Loucy (cell line): Measurements from ENCODE around the gene ADIPOR1.

Source experiments
- H2AFZ ChIP-seq: fragments of 200-600 bp; sonication (generic); 2 replicates; pipeline ENCODE4 v1.6.0; 2016; ENCODE audit warnings: antibody characterized with exemption, mild to moderate bottlenecking, low read length, moderate library complexity
- H3F3A ChIP-seq: fragments of 200-600 bp; 2 replicates; pipeline ENCODE4 v1.6.0; 2016; ENCODE audit warnings: antibody characterized with exemption, low read depth, mild to moderate bottlenecking
- H3K27me3 ChIP-seq: fragments of 200-600 bp; sonication (generic); 2 replicates; pipeline ENCODE4 v1.6.1; 2014; ENCODE audit warnings: low read length, mild to moderate bottlenecking; ENCODE audit not compliant: insufficient read depth, poor library complexity, severe bottlenecking
- H3K36me3 ChIP-seq: fragments of 200-600 bp; sonication (generic); 2 replicates; pipeline ENCODE4 v1.6.1; 2016; ENCODE audit warnings: low read length; ENCODE audit not compliant: insufficient read depth
- H3K4me1 ChIP-seq: fragments of 200-600 bp; sonication (generic); 2 replicates; pipeline ENCODE4 v1.5.1; 2014; ENCODE audit warnings: low read length, mild to moderate bottlenecking; ENCODE audit not compliant: insufficient read depth, poor library complexity, severe bottlenecking
- H3K4me2 ChIP-seq: fragments of 200-600 bp; sonication (generic); 2 replicates; pipeline ENCODE4 v1.6.0; 2014; ENCODE audit warnings: antibody characterized with exemption, low read length, low read depth, mild to moderate bottlenecking; ENCODE audit not compliant: poor library complexity, severe bottlenecking
- H3K4me3 ChIP-seq: fragments of 200-600 bp; sonication (generic); 2 replicates; pipeline ENCODE4 v1.5.1; 2014; ENCODE audit warnings: low read length, mild to moderate bottlenecking, mixed read lengths; ENCODE audit not compliant: poor library complexity, severe bottlenecking
- H3K79me2 ChIP-seq: fragments of 200-600 bp; sonication (generic); 2 replicates; pipeline ENCODE4 v1.6.1; 2014; ENCODE audit warnings: low read length; ENCODE audit not compliant: insufficient read depth
- H3K9ac ChIP-seq: fragments of 200-600 bp; sonication (generic); 2 replicates; pipeline ENCODE4 v1.6.0; 2014; ENCODE audit warnings: mild to moderate bottlenecking, low read depth, low read length, moderate library complexity; ENCODE audit not compliant: poor library complexity, severe bottlenecking
- H3K9me2 ChIP-seq: fragments of 200-600 bp; sonication (generic); replicated peaks from 2 replicates; pipeline ENCODE4 v1.6.1; 2016; ENCODE audit warnings: low read depth, low read length, mixed read lengths
- H3K9me3 ChIP-seq: fragments of 200-600 bp; sonication (generic); 2 replicates; pipeline ENCODE4 v1.6.1; 2014; ENCODE audit warnings: mild to moderate bottlenecking, antibody characterized with exemption, low read length, low read depth; ENCODE audit not compliant: insufficient read depth
- H4K20me1 ChIP-seq: fragments of 200-600 bp; sonication (generic); 2 replicates; pipeline ENCODE4 v1.6.0; 2014; ENCODE audit warnings: antibody characterized with exemption, low read length, mild to moderate bottlenecking; ENCODE audit not compliant: insufficient read depth, poor library complexity, severe bottlenecking
- CTCF ChIP-seq: fragments of 200-600 bp; sonication (generic); conservative IDR thresholded peaks from 2 replicates; pipeline ENCODE4 v1.5.1; 2014; ENCODE audit warnings: mild to moderate bottlenecking, antibody characterized with exemption, low read length
- EZH2phosphoT487 ChIP-seq: fragments of 200-600 bp; IDR thresholded peaks from 2 replicates; pipeline ENCODE4 v1.6.1; 2018; ENCODE audit warnings: antibody characterized with exemption, mild to moderate bottlenecking, moderate library complexity, borderline replicate concordance

The ADIPOR1 gene

GRCh38 chr1:202976633-202977032, 18.5 kb upstream of the ADIPOR1 start:
- Histone ChIP-seq H3K9ac (no peak overlapping the region), H2AFZ (peak overlapping the region; percentile 58; the same call in 1 of the 2 replicates), H3K4me3 (no peak overlapping the region), H4K20me1 (no peaks in the 10 kb centered on the region), H3K27me3 (no peaks in the 10 kb centered on the region), H3F3A (no peaks in the 10 kb centered on the region), H3K36me3 (no peaks in the 10 kb centered on the region), H3K9me2 (no peaks in the 10 kb centered on the region), H3K4me2 (no peak overlapping the region), H3K9me3 (no peaks in the 10 kb centered on the region), H3K79me2 (no peaks in the 10 kb centered on the region), H3K4me1 (no peaks in the 10 kb centered on the region)
- no peak for TF ChIP-seq CTCF
- no peak for TF ChIP-seq EZH2phosphoT487

GRCh38 chr1:202974856-202975255, 16.7 kb upstream of the ADIPOR1 start:
- H3K4me3 ChIP-seq = no peak overlapping the region
- H3K27me3 ChIP-seq = no peaks in the 10 kb centered on the region
- no peaks in the 10 kb centered on the region for H3K9me2 ChIP-seq
- no peaks in the 10 kb centered on the region for H4K20me1 ChIP-seq
- no peaks in the 10 kb centered on the region for H3K4me1 ChIP-seq
- no peak overlapping the region for H2AFZ ChIP-seq
- no peaks in the 10 kb centered on the region for H3K79me2 ChIP-seq
- TF ChIP-seq CTCF (no peak), EZH2phosphoT487 (no peak)
- no peak overlapping the region for H3K9ac ChIP-seq
- H3K9me3 ChIP-seq = no peaks in the 10 kb centered on the region
- no peaks in the 10 kb centered on the region for H3K36me3 ChIP-seq
- H3F3A ChIP-seq = no peaks in the 10 kb centered on the region
- H3K4me2 ChIP-seq = no peak overlapping the region

- H3K9me2 ChIP-seq = no peaks in the 10 kb centered on the region
- H3K36me3 ChIP-seq = no peaks in the 10 kb centered on the region
- H3K9me3 ChIP-seq = no peaks in the 10 kb centered on the region
- no peak for TF ChIP-seq CTCF
- TF ChIP-seq EZH2phosphoT487 = no peak
- H3K4me1 ChIP-seq = peaks cover 16% of the 10 kb centered on the region
- H3F3A ChIP-seq = no peaks in the 10 kb centered on the region
- H3K27me3 ChIP-seq = no peaks in the 10 kb centered on the region
- H3K9ac ChIP-seq = no peak overlapping the region
- H2AFZ ChIP-seq = no peak overlapping the region
- no peaks in the 10 kb centered on the region for H3K79me2 ChIP-seq
- H3K4me3 ChIP-seq = no peak overlapping the region
- no peak overlapping the region for H3K4me2 ChIP-seq
- H4K20me1 ChIP-seq = no peaks in the 10 kb centered on the region
These were observed 13.9 kb upstream of the ADIPOR1 start for GRCh38 chr1:202972046-202972445.
